CMK (cell line): ENCODE data around the gene MISP.

Experiments used
- DNase-seq: peaks from one replicate; pipeline ENCODE4 v3.0.0-alpha.2; 2010; ENCODE audit warnings: low read depth

MISP gene

DNA sequence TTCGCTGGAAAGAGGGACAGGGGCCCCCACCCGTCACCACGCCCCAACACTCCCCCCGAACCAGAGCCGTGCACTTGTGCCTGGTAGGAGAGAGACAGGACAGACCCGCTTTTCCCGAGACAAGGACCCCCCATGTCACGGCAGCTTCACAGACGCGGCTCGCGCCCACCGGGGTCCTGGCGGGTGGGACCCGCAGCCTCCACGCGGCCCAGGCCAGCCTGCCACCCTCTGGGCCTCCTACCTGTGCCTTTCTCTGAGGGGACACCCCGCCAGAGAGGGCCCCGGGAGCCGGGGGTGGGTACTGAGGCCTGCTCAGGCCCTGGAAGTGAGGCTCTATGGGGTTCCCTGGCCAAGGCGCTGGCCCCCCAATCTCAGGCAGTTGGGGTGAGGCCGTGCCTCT is 4.0 kb upstream of the MISP start:
- DNase-seq = no peak

DNA sequence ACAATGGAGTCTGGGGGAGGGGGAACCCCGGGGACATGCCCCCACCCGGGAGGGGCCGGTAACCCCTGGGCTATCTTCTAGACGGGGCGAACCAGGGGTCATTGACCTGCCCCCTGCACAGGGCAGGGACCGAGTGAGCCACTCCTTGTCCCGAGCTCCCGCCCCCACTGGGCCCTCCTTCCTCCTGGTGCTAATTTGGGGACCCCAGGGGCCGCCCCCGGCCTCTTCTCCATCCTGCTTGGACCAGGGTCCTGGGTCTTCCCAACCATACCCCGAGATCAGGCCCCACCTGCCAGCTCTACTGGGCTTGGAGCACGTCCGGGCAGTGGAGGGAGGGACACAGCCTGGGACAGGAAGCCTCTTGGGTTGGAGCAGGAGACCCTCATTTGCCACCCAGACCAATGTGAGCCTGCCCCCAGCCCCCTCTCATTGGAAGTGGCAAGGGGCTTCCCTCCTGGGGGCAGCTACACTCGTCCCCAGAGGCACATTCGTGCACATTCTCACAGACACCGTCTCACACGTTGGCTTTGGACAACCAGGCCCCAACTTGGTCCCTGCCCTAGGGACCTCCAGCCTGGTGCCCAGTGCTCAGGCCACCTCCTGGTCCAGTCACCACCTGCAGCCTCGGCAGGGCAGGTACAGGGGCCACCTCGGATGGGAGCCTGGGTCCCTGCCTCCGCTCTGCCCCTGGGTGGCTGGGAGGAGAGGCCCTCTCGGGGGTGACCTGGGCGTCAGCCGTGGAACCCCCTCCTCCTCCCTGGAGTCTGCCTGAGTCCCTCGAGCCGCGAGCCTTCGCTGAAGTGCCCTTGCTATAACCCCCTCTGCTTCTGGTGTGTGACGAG is 3.3 kb upstream of the MISP start:
- DNase-seq = no peak

DNA sequence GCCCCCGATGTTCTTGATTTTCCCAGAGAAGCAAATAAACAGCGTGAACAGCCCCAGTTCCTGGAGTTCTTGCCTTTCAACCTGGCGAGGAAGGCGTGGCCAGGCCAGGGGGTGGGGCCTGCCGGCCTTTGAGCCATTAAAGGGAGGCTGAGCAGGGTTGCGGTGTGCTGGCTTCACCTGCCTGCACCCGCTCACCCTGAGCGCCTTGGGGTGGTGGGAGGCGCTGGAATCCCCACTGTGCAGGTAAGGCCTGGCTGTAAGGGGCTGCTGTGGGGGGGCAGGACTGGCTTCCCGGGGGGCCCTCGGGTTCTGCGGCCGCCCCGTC is 2.7 kb upstream of the MISP start:
- DNase-seq = no peak

DNA sequence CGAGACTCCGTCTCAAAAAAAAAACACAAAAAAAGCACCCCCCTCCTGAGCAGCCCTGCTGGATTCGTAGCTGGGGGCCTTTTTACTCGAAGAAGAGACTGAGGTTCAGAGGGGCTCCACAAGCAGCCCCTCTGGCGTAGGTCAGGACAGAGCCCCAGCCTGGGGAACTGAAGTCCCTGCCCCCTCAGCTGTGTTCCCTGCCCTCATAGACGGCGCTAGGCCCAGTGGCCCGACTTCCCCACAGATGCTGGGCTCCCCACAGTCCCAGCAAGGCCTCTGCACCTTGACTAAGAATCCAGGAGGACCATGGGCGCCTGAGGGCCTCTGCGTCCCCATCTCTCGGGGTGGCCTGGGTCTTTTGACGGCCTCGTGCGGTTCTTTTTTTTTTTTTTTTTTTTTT is 1.1 kb upstream of the MISP start:
- no peak for DNase-seq

DNA sequence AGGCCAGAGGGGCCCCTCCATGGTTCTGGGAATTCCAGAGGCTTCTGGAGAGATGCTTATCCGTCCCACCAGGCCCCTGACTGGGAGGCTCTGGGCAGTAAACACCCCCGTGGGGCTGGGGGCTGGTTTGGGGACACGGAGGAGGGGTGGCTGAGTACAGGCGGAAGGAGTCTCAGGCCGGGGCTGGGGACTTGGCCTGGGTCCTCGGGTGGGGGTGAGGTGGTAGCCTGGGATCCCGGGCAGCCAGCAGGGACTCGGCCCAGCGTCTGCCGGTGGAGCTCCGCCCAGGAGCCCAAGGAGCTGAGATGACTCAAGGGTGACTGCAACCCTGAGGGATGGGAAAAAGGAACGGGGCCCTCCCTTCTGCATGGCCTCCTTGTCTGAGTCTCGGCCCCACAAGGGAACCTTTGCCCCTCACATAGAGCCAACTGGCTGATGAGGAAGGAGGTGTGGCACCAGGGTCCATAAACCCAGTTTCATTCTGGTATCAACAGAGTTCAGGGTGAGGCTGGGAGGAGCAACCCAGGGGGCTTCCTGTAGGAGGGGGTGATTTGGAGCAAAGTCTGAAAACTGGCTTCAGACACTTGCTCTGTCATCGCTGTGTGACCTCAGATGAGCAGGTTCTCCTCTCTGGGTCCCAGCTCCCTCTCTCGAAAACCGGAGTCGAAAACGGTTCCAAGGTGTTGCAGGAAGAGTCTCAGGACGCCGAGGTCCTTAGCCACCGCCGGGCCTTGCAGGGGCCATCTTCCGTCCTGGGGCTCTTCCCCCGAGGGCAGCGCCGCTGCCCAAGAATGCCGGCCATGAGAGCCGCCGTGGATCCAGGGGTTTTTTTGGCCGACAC is 809 bp downstream of the MISP start:
- no peak for DNase-seq

DNA sequence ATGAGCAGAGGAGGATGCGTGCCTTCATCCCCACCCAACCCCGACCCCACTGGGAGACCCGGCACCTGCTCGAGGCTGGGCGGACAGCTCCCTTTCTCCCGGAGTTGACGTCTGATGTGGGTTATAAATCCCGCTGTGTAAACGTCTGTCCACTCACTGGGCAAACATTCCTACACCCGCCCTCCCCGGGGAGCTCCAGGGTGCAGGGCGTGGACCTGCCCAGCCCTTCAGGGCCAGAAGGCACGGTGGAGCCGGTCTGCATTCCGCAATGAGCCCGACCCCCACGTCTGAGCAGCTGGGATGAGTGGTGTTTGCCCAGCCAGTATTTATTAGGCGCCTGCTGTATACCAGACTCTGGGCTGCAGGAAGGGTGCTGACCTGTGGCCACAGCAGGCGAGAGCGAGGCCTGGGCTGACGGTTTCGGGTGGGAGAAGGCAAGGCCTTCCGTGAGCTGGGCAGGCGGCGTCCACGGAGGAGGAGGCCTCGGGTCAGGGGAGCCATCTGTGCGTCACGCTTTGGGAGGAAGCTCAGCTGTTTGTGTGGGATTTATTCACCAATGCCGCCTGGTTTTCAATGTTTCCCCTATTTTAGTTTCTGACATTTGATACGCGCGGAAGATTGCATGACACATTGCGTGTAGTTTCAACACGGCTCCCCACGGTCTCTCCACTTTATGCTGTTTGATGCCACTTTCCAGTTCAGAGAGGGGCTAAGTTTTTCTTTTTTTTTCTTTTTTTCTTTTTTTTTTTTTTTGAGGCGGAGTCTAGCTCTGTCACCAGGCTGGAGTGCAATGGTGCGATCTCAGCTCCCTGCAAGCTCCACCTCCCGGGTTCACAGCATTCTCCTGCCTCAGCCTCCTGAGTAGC is 2.0 kb downstream of the MISP start:
- DNase-seq = no peak

DNA sequence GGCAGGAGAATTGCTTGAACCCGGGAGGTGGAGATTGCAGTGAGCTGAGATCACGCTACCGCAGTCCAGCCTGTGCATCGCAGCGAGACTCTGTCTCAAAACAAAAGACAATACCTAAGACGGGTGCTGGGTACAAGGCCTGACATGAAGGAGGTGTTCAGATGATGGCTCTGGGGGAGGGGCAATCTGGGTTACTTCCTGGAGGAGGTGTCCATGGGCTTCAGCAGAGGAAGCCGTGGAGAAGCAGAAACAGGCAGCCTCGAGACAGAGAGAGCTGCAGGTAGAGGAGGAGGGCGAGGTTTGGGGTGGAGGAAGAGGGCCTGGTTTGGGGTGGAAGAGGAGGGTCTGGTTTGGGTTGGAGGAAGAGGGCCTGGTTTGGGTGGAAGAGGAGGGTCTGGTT is 3.6 kb downstream of the MISP start:
- no peak for DNase-seq

DNA sequence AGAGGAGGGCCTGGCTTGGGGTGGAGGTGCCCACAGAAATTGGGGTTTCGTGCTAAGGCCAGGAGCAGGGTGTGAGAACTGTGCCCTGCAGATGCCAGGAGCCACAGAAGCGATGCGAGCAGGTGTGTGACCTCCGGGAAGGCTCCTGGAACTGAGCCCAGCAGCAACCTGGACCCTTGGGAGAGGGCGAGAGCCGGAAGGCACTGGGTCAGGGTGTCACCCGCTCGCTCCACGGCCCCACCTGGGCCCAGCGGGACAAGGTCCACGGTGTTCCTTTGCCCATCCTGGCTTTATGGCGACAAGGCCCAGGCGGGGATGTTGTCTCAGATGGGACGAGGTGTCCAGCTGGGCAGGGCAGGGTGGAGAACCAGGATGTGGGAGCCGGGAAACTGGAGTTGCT is 4.2 kb downstream of the MISP start:
- DNase-seq = no peak

DNA sequence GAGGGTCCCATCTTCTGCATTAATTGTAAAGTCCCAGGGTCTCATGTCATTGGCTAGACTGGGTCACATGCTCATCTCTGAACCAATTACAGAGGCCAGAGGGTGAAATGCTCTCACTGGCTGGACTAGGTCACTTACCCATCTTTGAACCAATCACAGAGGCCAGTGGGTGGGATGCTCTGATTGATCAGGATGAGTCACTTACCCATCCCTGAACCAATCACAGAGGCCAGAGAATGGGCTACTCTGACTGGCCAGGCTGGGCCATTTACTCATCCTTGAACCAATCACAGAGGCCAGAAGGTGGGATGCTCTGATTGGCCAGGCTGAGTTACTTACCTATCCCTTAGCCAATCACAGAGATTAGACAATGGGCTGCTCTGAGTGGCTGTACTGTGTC is 5.3 kb downstream of the MISP start:
- DNase-seq = no peak

DNA sequence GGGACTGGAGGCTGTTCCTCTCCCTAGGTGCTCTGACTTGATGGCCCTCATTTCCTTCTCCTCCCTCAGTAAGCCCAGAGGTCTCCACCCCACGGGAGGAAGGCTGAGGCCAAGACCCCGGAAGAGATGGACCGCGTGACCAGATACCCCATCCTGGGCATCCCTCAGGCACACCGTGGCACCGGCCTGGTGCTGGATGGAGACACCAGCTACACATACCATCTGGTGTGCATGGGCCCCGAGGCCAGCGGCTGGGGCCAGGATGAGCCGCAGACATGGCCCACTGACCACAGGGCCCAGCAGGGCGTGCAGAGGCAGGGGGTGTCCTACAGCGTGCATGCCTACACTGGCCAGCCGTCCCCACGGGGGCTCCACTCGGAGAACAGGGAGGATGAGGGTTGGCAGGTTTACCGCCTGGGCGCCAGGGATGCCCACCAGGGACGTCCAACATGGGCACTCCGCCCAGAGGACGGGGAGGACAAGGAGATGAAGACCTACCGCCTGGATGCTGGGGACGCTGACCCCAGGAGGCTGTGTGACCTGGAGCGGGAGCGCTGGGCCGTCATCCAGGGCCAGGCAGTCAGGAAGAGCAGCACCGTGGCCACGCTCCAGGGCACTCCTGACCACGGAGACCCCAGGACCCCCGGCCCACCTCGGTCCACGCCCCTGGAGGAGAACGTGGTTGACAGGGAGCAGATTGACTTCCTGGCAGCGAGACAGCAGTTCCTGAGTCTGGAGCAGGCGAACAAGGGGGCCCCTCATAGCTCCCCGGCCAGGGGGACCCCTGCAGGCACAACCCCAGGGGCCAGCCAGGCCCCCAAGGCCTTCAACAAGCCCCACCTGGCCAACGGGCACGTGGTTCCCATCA is 6.1 kb downstream of the MISP start:
- no peak for DNase-seq

DNA sequence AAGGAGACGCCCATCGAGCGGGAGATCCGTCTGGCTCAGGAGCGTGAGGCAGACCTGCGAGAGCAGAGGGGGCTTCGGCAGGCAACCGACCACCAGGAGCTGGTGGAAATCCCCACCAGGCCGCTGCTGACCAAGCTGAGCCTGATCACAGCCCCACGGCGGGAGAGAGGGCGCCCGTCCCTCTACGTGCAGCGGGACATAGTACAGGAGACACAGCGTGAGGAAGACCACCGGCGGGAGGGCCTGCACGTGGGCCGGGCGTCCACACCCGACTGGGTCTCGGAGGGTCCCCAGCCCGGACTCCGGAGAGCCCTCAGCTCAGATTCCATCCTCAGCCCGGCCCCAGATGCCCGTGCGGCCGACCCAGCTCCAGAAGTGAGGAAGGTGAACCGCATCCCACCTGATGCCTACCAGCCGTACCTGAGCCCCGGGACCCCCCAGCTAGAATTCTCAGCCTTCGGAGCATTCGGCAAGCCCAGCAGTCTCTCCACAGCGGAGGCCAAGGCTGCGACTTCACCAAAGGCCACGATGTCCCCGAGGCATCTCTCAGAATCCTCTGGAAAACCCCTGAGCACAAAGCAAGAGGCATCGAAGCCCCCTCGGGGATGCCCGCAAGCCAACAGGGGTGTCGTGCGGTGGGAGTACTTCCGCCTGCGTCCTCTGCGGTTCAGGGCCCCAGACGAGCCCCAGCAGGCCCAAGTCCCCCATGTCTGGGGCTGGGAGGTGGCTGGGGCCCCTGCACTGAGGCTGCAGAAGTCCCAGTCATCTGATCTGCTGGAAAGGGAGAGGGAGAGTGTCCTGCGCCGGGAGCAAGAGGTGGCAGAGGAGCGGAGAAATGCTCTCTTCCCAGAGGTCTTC is 7.1 kb downstream of the MISP start:
- no peak for DNase-seq

DNA sequence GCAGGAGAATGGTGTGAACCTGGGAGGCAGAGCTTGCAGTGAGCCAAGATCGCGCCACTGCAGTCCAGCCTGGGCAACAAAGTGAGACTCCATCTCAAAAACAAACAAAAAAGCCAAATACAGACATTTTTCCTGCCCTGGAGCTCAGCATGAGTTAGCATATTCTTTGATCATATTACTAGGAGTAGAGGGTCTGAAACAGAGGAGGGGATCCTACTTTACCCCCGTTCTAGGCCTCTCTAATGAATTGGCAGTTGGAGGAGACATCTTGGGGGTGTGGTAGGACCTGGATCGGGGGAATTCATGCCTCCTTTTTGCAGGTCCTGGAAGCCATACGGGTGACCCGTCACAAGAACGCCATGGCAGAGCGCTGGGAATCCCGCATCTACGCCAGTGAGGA is 12.3 kb downstream of the MISP start:
- DNase-seq = no peak

DNA sequence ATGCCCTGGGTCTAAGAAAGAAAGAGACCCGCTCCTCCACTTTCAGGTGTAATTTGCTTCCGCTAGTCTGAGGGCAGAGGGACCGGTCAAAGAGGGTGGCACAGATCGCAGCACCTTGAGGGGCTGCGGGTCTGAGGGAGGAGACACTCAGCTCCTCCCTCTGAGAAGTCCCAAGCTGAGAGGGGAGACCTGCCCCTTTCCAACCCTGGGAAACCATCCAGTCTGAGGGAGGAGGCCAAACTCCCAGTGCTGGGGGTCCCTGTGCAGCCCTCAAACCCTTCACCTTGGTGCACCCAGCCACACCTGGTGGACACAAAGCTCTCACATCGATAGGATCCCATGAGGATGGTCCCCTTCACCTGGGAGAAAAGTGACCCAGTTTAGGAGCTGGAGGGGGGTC is 13.0 kb downstream of the MISP start:
- DNase-seq = no peak

DNA sequence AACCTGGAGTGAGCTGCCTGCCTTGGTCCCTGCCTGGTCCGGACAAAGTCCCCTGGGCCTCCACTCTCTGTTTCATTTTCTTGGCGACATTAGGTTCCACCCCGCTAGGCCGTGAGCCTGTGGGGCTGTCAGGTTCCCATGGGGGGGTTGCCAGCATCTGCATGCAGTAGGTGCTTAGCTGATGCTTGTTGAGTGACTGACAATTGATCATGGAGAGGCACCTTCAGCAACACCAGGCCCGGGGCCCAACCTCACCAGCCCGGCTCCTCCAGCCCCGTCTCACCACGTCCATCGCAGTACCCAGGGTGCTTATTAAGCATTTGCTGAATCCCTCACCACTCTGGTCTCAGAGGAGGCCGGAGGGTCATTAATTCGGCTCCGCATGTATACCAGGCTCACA is 13.4 kb downstream of the MISP start:
- DNase-seq = no peak

DNA sequence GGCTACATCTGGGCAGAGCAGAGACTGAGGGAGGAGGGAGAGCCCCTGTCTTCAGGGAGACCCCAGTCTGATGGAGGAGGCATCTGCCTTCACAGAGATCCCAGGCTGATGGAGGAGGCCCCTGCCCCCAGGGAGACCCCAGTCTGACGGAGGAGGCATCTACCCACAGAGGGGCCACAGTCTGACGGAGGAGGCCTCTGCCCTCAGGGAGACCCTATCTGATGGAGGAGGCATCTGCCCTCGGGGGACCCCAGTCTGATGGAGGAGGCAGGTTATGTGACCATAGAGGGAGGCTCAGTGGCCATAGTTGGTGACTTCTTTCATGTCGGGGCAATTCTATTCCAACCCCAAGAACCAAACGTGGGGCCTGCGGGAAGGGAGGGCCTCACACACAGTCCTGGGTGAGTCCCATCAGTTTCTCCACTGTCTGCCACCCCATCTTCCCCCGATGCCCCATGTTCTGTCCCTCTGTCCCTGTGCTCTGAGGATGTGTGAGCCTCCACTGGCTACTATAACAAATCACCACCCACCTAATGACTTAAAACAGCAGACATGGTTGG is 14.3 kb downstream of the MISP start:
- no peak for DNase-seq

DNA sequence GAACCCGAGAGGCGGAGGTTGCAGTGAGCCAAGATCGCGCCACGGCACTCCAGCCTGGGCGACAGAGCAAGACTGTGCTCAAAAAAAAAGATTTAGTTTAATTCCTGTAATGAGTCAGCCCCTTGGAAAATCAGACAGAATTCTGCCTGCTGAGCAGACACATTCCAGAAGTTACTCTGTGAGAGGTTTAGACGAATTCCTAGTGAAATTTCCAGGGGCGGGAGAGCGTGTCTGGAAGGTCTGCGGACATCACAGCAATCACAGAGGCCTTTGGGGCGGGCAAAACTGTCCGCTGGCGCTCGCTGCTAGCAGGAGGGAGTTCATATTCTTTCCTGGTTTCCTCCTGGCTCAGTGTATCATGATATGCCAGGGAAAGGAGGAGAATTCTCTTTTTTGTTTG is 17.5 kb downstream of the MISP start:
- no peak for DNase-seq

DNA sequence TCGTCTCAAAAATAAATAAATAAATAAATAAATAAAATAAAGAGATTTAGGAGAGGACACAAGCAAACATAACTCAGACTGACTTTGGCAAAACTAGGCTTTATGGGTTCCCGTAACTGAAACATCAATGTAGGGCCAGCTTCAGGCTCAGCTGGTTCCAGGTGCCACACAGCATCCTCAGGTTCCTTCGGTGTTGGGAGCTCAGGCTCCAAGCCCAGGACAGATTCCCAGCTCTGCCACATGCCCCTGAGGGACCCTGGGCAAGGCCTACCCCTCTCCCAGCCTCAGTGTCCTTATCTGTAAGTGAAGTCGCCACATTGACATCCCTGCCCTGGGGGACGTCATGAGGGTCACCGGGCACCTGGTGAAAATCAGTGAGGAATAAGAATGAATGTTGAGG is 18.7 kb downstream of the MISP start:
- no peak for DNase-seq

DNA sequence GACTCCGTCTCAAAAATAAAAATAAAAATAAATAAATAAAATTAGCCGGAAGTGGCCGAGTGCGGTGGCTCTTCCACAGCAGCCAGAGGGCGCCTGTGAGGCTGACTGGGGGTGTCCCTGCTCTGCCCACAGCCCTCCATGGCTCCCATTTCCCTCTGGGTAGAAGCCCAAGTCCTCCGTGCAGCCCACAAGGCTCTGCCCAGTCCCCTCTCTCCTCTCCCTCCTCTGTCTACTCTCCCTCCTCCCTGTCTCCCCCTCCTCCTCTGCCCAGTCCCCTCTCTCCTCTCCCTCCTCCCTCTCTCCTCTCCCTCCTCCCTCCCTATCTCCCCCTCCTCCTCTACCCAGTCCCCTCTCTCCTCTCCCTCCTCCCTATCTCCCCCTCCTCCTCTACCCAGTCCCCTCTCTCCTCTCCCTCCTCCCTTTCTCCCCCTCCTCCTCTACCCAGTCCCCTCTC is 20.4 kb downstream of the MISP start:
- no peak for DNase-seq

DNA sequence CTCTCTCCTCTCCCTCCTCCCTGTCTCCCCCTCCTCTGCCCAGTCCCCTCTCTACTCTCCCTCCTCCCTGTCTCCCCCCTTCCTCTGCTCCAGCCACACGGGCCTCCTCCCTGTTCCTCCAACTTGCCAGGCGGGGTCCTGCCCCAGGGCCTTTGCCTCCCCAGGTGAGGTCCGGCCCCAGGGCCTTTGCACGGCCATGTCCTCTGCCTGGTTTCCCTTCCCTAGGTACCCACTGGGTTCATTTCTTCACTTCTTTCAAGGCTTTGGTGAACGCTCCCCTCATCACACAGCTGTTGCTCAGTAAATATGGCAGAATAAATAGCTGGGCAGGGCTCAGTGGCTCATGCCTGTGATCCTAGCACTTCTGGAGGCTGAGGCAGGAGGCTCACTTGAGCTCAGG is 21.2 kb downstream of the MISP start:
- no peak for DNase-seq

DNA sequence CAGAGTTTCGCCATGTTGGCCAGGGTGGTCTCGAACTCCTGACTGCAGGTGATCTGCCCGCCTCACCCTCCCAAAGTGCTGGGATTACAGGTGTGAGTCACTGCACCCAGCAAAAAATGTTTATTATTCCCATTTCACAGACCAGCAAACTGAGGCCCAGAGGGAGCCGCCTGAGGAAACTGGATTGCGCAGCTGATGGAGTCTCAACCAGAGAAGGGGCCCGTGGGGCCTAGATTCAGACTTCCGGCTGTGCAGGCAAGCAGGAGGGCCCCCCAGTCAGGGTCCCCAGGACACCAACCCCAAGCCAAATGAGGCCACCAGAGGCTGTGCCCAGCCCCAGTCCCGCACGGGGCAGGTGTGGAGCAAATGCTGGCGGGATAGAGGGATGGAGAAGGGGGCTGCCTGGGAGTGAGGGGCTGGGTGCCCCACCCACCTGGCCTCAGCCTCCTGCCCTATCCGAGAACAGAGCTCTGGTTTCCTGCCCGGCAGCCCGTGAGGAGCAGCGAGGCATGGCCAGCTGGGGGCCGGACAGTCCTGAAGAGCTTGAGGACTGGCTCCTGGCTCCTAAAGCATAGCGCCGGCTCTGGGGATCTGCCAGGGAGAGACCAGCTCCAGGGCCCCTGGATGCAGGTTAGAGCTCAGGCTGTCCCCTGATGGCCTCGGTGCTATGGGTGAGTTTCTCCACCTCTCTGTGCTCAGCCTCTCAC is 22.0 kb downstream of the MISP start:
- no peak for DNase-seq
